GM12892 (cell line): Measurements from ENCODE around the gene NSUN7.

Source experiments
- DNase-seq: peaks from one replicate; pipeline ENCODE4 v3.0.0; 2011; ENCODE audit not compliant: insufficient read length
- FAIRE-seq: peaks from 2 replicates; lab custom pipeline; 2011; peaks lifted over from hg19 to GRCh38; lab: Jason Lieb, UNC
- POLR2A ChIP-seq: IDR thresholded peaks from 2 replicates; pipeline ENCODE4 v1.6.1; 2011; ENCODE audit warnings: low read depth, low read length, control low read depth
- POLR2AphosphoS5 ChIP-seq: IDR thresholded peaks from 2 replicates; pipeline ENCODE4 v1.6.1; 2011; ENCODE audit warnings: low read depth, low read length, control low read depth
- TAF1 ChIP-seq: IDR thresholded peaks from 2 replicates; pipeline ENCODE4 v1.6.1; 2011; ENCODE audit warnings: low read depth, mild to moderate bottlenecking, control low read depth, low read length, borderline replicate concordance

NSUN7 gene

GRCh38 chr4:40842725-40843423 is 93.1 kb downstream of the NSUN7 start:
- no peak for FAIRE-seq
- DNase-seq = no peak
- TF ChIP-seq POLR2AphosphoS5 = no peak
- no peak for TF ChIP-seq TAF1
- no peak for TF ChIP-seq POLR2A

- TF ChIP-seq POLR2A (no peak), POLR2AphosphoS5 (no peak), TAF1 (no peak)
- peak; percentile 40 for FAIRE-seq
- DNase-seq = no peak
These were observed 93.9 kb downstream of the NSUN7 start for GRCh38 chr4:40843696-40844095.

DNA sequence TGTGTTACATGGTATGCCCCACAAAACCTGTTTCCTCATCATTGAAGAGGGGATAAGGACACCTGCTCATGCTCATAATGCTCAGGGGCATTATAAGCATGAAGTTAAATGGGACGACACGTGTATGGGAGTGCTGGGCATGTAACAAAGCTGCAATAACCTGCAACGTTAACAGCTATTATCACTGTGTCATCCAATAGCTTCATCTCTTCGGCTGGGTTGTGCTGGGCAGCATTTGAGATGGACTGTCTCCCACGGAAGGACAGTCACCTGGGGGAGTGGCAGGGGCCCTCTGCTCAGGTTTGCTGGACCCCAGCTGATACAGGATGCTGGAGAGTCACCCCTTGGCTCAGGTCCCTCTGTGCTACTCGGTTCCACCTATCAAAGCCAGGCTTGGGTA is 94.5 kb downstream of the NSUN7 start:
- FAIRE-seq (no peak), DNase-seq (no peak)
- TF ChIP-seq POLR2A (no peak), TAF1 (no peak), POLR2AphosphoS5 (no peak)

- TF ChIP-seq POLR2A = no peak
- TF ChIP-seq POLR2AphosphoS5 = no peak
- no peak for TF ChIP-seq TAF1
- no peak for DNase-seq
These were observed 95.5 kb downstream of the NSUN7 start for GRCh38 chr4:40845154-40845835.

DNA sequence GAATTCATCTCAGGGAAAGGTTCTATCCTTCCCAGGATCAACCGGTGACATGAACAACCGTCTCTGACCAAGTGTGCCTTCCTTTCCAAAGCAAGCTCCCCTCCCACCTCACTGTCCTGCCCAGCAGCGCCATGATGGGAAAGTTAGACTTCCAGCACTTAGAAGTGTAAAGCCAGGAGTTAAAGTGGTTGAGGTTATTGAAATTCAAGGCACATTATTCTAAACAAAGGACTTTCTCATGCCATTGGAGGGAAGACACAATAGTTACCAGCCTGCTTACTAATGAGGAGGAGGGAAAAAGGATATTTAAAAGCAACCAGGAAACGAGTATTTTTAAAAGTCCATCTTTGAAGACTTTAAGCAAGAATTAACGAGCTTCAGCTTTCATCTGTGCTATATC is 96.8 kb downstream of the NSUN7 start:
- TF ChIP-seq POLR2AphosphoS5 = no peak
- no peak for TF ChIP-seq POLR2A
- no peak for TF ChIP-seq TAF1
- DNase-seq (no peak), FAIRE-seq (peak; percentile 63)

More at GRCh38 chr4:40845154-40845835, 95.5 kb downstream of the NSUN7 start:
- FAIRE-seq = no peak

DNA sequence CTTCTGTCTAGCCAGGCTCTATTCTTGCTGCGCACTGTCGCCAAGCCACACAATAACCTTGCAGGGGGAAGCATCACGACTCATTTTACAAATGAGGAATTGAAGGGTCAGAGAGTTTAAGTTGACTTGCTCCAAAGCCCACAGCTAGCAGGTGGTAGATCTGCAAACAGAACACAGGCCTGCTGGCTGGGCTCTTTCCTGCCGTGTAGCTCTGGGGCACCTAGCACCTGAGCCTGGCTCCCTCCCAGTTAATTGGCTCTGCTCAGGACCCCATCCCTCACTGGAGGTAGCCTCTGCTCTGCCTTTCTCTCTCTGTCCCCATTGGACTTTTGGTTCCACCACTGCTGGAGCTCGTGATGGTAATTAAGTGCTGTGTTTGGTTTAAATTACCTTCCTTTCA is 98.5 kb downstream of the NSUN7 start:
- TF ChIP-seq TAF1 (no peak), POLR2A (no peak), POLR2AphosphoS5 (no peak)
- DNase-seq (no peak), FAIRE-seq (no peak)

DNA sequence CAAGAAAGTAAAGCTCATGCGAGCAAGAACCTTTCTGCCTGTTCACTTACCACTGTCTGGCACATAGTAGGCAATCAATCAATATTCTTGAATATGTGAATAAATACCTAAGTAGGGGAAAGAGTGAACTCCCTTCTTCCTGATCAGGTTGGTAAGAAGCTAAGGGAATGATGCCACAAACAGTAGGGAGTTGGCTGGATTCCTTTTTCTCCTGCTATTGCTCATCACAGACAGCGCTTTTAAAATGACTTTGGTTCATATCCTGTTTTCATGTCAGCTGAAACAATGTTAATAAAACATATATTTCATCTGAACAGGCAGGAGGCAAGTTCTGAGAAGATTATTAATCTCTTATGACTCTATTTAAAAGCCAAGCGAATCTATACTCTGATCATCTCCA is 99.2 kb downstream of the NSUN7 start:
- no peak for TF ChIP-seq POLR2AphosphoS5
- no peak for TF ChIP-seq TAF1
- no peak for TF ChIP-seq POLR2A
- FAIRE-seq = no peak
- DNase-seq = no peak

GRCh38 chr4:40850496-40850895 is 100.7 kb downstream of the NSUN7 start:
- no peak for TF ChIP-seq POLR2A
- TF ChIP-seq TAF1 = no peak
- TF ChIP-seq POLR2AphosphoS5 = no peak
- DNase-seq (no peak), FAIRE-seq (no peak)

GRCh38 chr4:40856277-40856839 is 106.6 kb downstream of the NSUN7 start:
- FAIRE-seq (no peak), DNase-seq (no peak)
- TF ChIP-seq TAF1 = no peak
- no peak for TF ChIP-seq POLR2A
- TF ChIP-seq POLR2AphosphoS5 = no peak

GRCh38 chr4:40856840-40857362 is 107.1 kb downstream of the NSUN7 start:
- DNase-seq = peak; percentile 77
- TF ChIP-seq POLR2AphosphoS5 = 0 out of 2 replicates have a peak, but pooled peaks have one; percentile 22
- no peak for TF ChIP-seq TAF1
- no peak for TF ChIP-seq POLR2A
- FAIRE-seq = peak; percentile 90

GRCh38 chr4:40857956-40858355 is 108.2 kb downstream of the NSUN7 start:
- TF ChIP-seq POLR2AphosphoS5 (no peak), TAF1 (no peak), POLR2A (no peak)
- no peak for DNase-seq
- FAIRE-seq = no peak
